GM21390 (cell line): ENCODE results near the gene PTBP1.
"Not testable (repeated sequence)": the region's sequence is repeated elsewhere in the genome, so short reads cannot be mapped to it uniquely, and the experiment has no call there.

Source experiments
- ATAC-seq: cut with Tn5 transposase; IDR thresholded peaks from one replicate; pipeline ENCODE4 v1.9.1; 2021; ENCODE audit not compliant: unreplicated experiment

The PTBP1 gene

GRCh38 chr19:825897-826644, 28.8 kb downstream of the PTBP1 start:
- ATAC-seq: no peak

- no peak for ATAC-seq
Observed at GRCh38 chr19:827314-827709, 30.1 kb downstream of the PTBP1 start.

GRCh38 chr19:827710-828321, 30.6 kb downstream of the PTBP1 start, which contains the start of gene AZU1:
Gene AZU1 (plus strand): TSS chr19:827837. CDS start chr19:827847, 10 bp downstream.
- ATAC-seq: no peak

GRCh38 chr19:829129-829758, 32.0 kb downstream of the PTBP1 start:
- ATAC-seq: no peak

- no peak for ATAC-seq
Observed at GRCh38 chr19:831407-832369, 34.4 kb downstream of the PTBP1 start.

GRCh38 chr19:834216-834615, 37.0 kb downstream of the PTBP1 start:
- no peak for ATAC-seq

- no peak for ATAC-seq
Observed at GRCh38 chr19:835210-835810, 38.1 kb downstream of the PTBP1 start.

GRCh38 chr19:840519-841206, 43.4 kb downstream of the PTBP1 start, which contains the start of gene PRTN3:
Gene PRTN3 (plus strand): TSS chr19:840999. CDS start chr19:841009, 10 bp downstream.
- ATAC-seq: no peak

- ATAC-seq: not testable (repeated sequence)
Observed at GRCh38 chr19:842802-843179, 45.5 kb downstream of the PTBP1 start.

GRCh38 chr19:843180-843835, 46.1 kb downstream of the PTBP1 start:
- ATAC-seq: no peak

- ATAC-seq: no peak
Observed at GRCh38 chr19:843836-844545, 46.7 kb downstream of the PTBP1 start.

GRCh38 chr19:844546-844971, 47.3 kb downstream of the PTBP1 start:
- no peak for ATAC-seq

- ATAC-seq: no peak
Observed at GRCh38 chr19:845707-846521, 48.7 kb downstream of the PTBP1 start.

- no peak for ATAC-seq
Observed at GRCh38 chr19:848386-848921, 51.2 kb downstream of the PTBP1 start.

GRCh38 chr19:849195-849594, 51.9 kb downstream of the PTBP1 start:
- ATAC-seq: not testable (repeated sequence)

- no peak for ATAC-seq
Observed at GRCh38 chr19:850221-850978, 53.1 kb downstream of the PTBP1 start.

- ATAC-seq: no peak
Observed at GRCh38 chr19:850979-851335, 53.7 kb downstream of the PTBP1 start.
